ENCODE measurements around the gene GTF3C5.
"Not testable (repeated sequence)": the region's sequence is repeated elsewhere in the genome, so short reads cannot be mapped to it uniquely, and the experiment has no call there.

Gene GTF3C5, protein sequence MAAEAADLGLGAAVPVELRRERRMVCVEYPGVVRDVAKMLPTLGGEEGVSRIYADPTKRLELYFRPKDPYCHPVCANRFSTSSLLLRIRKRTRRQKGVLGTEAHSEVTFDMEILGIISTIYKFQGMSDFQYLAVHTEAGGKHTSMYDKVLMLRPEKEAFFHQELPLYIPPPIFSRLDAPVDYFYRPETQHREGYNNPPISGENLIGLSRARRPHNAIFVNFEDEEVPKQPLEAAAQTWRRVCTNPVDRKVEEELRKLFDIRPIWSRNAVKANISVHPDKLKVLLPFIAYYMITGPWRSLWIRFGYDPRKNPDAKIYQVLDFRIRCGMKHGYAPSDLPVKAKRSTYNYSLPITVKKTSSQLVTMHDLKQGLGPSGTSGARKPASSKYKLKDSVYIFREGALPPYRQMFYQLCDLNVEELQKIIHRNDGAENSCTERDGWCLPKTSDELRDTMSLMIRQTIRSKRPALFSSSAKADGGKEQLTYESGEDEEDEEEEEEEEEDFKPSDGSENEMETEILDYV

DNA sequence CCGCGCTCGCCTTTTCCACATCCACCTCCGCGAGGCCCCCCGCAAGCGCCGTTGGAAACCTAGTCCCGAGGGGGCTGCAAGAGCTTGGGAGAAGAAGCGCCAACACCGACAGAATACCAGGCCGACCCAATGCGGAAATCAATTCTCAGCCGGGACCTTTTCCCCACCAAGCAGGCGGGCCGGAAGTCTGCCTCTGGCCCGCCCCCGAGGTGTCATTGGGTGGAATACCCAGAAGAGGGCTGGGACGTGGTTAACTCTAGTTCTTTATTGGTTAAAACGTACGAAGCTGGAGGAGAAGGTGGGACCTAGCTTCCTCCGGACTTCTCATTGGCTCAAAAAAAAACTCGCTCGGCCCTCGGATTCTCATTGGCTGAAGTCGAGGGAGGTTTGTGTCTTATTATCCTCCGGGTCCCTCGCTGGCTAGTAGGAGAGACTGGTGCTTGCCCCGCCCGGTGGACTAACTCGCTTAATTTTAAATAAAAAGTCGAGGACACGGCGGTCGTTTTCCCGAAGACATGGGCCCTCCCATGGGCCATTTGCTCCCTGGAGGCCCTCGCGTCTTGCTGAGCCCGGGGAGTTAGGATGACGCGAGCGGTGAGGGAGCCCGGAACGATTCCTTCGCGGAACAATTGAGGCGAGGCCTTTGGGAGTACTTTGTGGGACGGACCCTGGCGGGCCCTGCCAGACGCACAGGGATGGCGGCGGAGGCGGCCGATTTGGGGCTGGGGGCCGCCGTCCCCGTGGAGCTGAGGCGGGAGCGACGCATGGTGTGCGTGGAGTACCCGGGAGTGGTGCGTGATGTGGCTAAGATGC, at the start of gene GTF3C5:
GTF3C5 (plus strand) TSS at position 681 of the 813 bp plus-strand sequence; CDS start at position 696, 15 bp downstream.
- peak; percentile 99 for DNase-seq

DNA sequence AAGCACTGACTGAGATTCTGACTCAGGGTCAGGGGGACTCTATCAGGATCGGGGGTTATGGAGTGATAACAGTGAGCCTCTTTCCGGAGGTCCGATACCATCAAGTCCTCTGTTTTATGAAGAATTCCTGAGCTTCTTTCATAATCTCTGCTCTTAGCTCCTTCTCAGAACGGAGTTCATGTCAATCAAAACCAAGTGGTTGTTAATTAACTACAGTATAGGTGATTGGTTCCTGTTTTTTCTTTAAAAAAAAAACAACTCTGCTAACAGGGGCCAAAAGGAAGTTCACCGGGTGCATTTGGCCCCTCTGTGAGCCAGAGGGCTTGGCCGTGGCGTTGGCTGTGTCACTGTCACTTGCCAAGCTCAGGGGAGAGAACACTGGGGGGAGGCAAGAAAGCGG, 48.3 kb upstream of the GTF3C5 start:
- DNase-seq: peak in 1 of 2 experiments; percentile 1

DNA sequence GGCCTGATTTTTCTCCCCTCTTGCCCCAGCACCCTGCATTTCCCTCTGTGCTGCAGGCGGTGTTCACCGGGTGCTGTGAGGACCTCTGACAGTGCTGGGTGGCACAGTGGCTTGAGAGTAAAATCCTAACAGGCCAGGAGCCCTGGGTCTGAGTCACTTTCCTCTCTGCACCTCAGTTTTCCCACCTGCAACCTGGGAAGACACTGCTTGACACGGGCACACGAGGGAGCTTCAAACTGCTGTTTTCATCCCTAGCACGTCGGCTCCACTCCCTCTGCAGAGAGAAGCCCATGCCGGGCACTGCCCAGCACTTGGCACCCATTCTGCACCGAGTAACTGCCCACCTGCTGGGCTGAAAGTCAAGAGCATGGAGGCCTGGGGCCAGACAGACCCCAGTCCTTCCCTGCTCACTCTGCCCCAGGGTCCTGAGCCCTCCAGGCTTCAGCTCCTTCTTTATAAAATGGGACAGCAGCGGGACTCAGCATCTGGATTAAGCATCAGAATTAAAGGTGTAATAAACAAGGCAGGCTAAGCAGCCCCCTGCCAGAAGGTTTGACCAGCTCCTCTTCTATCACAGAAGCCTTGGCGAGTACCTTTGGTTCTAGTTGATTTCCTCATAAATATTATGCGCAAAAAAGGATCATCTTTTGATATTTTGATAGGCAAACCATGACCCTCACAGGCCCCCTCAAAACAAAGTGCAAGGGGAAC, 47.2 kb upstream of the GTF3C5 start:
- no peak for DNase-seq

DNA sequence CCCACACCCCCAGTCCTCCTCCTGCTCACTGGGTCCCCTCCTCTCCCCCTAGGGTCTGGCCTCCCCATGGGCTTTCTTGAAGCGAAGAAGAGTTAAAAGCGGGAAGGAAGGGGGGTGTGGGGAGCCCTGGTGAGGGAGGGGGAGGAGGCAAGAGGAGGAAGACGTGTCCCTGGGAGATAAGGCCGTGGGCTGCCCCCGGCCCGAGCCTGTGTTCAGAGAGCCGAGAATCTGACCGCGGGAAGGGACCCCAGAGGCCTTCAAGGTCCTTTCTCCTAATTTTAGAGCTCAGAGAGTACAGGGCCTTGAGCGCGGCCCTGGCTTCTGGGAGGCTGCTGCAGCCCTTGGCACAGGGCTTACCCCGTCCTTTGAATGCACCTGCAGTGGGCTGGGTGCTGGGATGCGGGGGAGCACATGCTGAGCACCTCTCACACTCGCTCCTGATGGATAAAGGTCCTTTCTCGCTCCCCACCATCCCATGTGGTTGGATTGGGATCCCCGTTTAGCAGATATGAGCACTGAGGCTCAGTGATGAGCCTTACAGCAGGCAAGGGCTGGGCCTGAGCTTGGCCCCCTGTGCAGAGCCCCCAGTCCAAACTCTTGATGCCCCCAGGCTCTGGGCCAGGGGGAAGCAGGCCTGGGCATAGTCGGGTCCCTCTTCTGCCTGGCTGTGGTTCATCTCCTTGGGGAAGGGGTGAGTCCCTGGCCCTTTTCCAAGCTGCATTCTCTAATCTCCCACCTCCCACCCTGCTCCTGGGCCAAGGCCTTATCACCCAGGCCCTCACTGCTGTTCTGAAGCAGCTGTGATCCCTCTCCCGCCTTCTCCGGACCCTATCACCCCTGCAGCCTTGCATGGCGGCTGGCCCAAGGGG, 46.4 kb upstream of the GTF3C5 start:
- no peak for DNase-seq

DNA sequence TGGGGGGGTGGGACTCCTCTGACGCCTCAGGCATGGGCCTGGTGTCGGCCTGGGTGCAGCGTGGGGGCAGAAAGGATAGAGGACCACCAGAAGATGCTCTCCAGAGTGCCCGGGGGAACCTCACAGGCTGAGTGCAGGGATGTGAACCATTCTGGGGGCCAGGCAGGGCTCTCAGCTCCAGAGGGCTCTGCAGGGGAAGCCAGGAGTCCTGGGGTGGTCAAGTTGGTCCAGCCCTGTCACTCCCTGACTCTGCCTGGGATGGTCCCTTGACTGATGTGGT, 45.8 kb upstream of the GTF3C5 start:
- no peak for DNase-seq

DNA sequence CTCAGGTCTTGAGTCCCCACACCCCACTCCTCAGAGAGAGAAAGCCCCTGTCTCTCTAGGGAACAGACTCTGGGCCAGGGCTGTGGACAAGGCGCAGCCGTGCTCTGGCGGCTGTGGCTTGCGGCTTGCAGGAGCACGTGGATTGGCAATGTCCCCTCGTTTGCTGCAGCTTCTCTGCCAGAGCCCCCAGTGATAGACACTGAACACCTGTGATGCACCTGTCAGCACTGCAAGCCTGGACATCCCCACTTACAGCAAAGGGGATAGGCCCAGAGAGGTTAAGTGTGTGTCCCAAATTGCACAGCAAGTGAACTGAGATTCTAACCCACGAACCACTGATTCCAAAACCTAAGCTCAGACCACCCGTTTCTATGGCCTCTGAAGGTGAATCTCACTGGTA, 45.3 kb upstream of the GTF3C5 start:
- DNase-seq: no peak

DNA sequence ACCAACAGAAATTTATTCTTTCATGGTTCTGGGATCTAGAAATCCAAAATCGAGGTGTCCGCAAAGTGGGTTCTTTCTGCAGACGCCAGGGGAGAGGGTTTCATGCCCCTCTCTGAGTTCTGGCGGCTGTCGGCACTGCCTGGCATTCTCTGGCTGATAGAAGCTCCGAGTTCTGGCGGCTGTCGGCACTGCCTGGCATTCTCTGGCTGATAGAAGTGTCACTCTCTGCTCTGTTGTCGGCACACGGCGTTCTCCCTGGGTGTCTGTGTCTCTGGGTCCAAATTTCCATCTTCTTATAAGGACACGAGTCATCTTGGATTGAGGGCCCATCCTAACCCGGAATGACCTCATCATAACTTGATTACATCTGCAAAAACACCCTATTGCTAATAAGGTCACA, 44.7 kb upstream of the GTF3C5 start:
- no peak for DNase-seq

DNA sequence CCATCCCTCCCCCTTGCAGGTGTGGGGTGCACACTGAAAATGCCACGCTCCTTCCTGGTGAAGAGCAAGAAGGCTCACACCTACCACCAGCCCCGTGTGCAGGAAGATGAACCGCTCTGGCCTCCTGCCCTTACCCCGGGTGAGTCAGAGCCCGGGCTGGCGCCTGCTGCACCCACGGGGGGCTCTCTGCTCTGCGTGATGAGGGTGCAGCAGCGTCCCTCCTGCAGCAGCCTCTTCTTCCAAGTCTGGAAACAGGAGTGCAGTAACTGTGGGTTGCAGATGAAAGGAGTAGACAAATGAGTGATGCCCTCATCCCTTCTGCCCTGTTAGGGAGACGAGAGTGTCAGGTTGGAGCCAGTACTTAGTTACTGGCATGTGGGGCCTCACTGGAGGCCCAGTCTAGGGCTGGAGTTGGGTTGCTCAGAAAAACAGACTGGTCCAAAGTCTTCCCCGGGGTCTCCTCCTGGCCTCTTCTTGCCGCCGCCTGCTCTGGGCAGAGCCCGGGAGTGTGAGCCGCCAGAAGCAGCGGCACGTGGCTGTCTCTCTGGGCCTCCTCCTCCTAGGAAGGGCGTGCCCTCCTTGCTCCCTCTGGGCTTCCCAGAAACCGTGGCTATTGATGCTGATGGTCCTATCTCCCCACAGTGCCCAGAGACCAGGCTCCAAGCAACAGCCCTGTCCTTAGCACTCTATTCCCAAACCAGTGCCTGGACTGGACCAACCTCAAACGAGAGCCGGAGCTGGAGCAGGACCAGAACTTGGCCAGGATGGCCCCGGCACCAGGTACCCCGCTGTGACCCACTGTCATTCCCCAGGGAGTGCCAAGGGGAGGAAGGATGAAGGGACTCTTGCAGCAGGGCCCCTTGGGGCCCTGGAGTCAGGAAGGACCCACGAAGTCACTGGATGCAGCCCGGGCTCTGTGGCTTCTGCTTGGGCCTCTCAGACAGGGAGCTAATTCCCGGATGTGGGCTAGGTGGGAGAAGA, 43.9 kb upstream of the GTF3C5 start:
- DNase-seq: no peak

DNA sequence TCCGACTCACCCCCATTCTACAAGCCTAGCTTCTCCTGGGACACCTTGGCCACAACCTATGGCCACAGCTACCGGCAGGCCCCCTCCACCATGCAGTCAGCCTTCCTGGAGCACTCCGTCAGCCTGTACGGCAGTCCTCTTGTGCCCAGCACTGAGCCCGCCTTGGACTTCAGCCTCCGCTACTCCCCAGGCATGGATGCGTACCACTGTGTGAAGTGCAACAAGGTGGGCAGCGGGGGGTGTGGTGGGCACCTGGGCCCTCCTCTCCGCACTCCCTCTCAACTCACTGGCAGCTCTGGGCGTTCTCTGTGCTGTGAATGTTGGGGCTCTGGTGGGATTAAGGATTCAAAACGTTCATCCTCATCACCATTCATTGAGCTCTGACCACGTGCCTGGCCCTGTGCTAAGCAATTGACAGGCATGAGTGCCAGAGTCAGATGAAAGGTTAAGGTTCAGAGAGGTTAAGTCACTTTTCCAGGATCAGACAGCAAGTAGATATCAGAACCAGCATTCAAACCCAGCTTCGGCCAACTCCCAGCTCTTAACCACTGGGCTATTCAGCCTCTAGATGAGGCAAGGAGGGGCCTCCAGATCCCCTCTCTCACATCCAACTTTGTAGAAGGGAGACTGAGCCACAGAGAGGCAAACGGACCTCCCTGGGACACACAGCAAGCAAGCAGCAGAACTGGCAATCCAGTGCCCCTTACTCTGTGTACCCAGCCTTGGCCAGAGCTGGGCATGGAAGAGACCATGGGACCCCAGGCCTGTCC, 42.4 kb upstream of the GTF3C5 start:
- DNase-seq: no peak

DNA sequence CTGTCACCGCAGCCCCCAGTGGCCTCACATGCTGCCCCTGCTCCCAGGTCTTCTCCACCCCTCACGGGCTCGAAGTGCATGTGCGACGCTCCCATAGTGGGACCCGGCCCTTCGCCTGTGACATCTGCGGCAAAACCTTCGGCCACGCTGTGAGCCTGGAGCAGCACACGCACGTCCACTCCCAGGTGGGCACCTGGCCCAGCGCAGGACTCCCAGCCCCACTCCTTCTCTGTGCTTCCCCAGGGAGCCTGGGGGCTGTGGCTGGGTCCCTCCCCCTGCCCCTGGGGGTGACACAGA, 41.8 kb upstream of the GTF3C5 start:
- DNase-seq: no peak

DNA sequence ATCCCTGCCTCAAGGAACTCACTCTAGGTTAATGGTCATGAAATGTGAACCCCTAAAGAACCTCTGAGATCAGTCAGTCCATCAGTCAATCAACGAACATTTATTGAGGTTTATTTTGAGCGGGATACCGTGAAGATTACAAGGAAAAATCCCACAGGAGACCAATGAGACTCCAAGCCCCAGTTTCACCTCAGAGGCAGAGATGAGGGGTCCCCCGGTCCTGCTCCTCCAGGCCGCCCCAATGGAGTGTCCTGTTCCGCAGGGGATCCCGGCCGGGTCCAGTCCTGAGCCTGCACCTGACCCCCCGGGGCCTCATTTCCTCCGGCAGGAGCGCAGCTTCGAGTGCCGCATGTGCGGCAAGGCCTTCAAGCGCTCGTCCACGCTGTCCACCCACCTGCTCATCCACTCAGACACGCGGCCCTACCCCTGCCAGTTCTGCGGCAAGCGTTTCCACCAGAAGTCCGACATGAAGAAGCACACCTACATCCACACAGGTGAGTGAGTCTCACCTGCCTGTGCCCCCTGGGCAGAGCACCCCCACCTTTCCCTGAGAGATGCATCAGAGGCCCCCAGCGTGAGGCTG, 41.3 kb upstream of the GTF3C5 start:
- DNase-seq: no peak

DNA sequence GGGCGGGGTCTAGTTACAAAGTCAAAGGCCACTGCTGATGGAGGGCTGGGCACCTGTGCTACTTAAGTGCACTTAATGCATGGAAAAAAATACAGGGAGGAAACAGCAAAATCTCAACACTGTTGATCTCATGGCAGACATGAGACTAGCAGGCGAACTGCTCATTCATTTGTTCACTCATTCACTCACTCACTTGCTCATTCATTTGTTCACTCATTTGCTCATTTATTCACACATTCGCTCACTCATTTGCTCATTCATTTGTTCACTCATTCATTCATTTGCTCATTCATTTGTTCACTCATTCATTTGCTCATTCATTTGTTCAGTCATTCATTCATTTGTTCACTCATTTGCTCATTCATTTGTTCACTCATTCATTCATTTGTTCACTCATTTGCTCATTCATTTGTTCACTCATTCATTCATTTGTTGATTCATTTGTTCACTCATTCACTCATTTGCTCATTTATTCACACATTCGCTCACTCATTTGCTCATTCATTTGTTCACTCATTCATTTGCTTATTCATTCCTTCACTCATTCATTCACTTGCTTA, 40.7 kb upstream of the GTF3C5 start:
- DNase-seq: not testable (repeated sequence)

DNA sequence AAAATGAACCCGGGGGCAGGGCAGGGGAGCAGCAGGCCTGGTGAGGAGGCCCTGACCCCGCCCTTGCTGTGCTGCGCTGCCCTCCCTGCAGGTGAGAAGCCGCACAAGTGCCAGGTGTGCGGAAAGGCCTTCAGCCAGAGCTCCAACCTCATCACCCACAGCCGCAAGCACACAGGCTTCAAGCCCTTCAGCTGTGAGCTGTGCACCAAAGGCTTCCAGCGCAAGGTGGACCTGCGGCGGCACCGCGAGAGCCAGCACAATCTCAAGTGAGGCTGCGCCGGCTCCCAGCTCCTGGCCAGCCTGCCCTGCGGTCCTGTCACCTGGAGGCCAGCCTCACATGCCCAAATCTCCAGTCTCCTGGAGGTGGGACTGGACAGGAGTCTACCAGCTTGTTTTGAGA, 40.0 kb upstream of the GTF3C5 start:
- DNase-seq: no peak

DNA sequence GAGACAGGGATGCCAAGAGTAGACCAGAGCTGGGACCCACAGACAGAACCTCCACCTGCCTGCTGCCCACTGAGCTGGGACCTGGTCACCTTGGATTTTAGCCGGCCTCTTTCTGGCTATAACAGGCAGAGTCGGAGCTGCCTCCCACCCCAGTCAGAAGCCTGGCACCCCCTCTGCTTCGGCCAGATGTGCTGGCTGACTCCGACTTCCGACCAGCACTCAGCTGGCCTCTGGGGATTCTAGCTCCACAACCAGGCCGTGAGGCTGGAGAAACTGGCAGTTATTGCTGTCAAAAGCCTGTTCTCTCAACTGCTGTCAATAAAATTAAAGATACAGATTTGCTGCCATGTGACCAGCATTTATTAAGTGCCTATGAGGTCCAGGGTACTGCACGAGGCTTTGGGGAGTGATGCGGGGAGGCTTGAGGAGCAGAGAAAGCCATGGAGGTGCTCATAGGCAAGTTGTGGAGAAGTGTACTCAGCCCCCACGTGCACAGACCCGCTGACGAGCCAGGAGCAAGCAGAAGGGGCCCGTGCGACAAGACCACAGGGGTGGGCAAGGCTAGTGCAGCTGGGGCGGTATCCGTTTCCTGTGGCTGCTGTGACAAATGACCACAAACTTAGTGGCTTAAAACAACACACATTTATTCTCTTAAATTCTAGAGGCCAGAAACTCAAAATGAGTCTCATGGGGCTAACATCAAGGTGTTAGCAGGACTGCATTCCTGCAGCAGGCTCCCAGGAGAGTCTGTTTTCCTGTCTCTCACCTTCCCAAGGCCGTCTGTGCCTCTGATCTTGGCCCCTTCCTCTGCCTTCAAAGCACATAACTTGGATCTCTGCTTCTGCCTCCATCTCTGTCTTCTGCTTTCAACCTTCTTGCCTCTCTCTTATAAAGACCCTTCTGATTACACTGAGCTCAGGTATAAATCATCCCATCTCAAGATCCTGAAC, 39.2 kb upstream of the GTF3C5 start:
- no peak for DNase-seq

DNA sequence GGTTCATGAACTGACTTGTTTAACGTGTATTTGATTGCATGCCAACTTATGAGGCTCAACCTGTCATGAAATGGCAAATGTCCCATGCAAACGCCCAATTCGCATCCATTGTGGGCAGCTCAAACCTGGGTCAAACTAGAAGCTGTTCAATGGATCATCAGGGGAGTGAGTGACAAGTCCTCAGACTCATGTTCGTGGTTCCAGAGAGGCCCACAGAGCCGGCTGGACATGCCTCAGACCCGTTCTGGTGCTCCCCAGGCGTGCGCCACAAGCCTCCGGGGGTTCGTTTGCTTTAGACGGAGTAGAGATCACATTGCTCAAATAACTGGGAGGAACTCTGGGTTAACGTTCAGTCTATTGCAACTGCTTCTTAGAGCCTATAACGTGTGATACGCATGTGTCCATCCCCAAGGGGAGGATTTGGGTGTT, 37.3 kb upstream of the GTF3C5 start:
- DNase-seq: no peak

DNA sequence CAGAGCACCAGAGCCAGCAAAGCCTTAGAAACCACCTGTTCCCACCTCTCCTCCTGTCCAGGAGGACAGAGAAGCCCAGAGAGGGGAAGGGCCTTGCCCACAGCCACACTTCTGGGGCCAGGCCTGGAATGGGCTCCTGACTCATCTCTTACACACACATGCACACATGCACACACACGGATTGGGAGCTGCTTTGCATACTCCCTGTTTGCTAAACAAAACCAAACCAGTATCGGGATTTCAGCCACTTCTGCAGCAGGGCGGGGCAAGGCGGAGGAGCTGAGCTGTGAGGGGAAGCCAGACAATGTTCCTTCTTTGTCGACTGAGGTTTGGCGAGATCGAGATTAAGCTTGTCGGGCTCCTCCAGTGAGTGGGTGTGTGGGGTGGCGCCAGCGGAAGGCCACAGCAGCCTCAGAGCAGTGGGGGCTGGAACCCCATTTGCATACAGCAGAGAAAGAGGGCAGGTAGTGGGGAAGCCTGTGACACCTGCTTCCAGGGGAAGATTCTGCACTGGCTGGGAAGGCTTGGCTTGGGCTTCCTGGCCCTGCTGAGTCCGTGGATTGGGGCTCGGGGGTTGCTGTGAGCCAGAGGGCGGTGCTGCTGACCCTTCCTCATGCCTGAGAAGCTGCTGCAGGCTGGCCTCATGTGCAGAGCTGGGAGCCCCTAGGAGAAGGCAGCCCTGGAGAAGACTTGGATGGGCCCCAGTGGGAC, 36.2 kb upstream of the GTF3C5 start:
- no peak for DNase-seq

DNA sequence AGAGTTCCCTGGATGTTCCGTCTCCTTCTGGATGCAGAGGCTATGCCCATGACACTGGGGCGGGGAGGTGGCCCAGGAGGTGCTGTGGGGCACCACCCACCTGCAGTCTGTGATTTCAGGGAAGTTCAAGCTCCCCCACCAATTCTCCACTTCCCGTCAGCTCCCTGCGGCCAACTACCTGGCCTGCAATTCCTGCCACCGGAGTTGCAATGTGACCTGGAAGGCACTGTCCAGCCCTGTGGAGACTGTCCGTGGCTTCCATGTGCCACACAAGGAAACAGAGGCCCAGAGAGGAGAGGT, 35.7 kb upstream of the GTF3C5 start:
- DNase-seq: no peak

DNA sequence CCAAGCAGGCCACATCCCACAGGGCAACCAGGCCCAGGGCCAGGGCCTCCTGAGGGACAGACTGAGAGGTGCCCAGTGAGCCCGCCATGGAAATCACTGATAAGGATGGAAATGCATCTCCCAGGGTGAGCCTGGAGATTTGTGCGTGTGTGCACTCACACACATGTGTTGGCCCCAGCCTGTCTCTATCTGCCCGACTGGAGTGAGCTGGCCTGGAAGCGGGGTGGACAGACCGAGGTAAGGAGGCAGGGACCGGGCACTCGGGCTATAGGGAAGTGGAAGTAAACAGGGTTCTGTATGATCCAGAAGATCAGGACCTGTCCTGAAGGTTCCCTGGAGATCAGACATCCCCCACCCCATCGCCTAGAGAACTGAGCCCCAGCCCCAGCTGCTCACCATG, 34.9 kb upstream of the GTF3C5 start:
- no peak for DNase-seq

All from AML-193 (cell line).